ENCODE measurements around the gene CYP27B1. TPM values are rescaled to one million over a fixed set of nuclear protein-coding genes. Genes with fewer than 3 reads are reported as not detected.
"Not testable (repeated sequence)": the region's sequence is repeated elsewhere in the genome, so short reads cannot be mapped to it uniquely, and the experiment has no call there.

CYP27B1 gene
- total RNA-seq, 2 donors from 2014 or later: 0.14 to 0.91 TPM

GRCh38 chr12:57724003-57724935, 42.6 kb downstream of the CYP27B1 start:
- no peak for TF ChIP-seq POLR2AphosphoS5 (IDR thresholded peaks at IDR 0.05)
- no peak for TF ChIP-seq CTCF (IDR thresholded peaks at IDR 0.05)
- TF ChIP-seq POLR2A (IDR thresholded peaks at IDR 0.05): no peak
- 83% methylated on average over 12 of the region's 12 CpGs for WGBS
- H3K9me3 ChIP-seq: no peaks in the 10 kb centered on the region
- peaks cover under 1 to 12% of the 10 kb centered on the region in 2 donors for H3K36me3 ChIP-seq
- no peak overlapping the region for H3K27ac ChIP-seq
- H3K4me3 ChIP-seq: no peak overlapping the region
- no peak for DNase-seq (ENCODE audit: low spot score)
- intact Hi-C loops (cut with DNase I): no loop called here
- no peaks in the 10 kb centered on the region for H3K27me3 ChIP-seq (replicated peaks; ENCODE audit: insufficient read depth)
- H3K4me1 ChIP-seq (replicated peaks): no peaks in the 10 kb centered on the region

GRCh38 chr12:57723630-57723962, 43.3 kb downstream of the CYP27B1 start:
- TF ChIP-seq POLR2A (IDR thresholded peaks at IDR 0.05) (no peak), CTCF (IDR thresholded peaks at IDR 0.05) (no peak), POLR2AphosphoS5 (IDR thresholded peaks at IDR 0.05) (no peak)
- Histone ChIP-seq H3K27ac (no peak overlapping the region), H3K4me3 (no peak overlapping the region), H3K9me3 (no peaks in the 10 kb centered on the region), H3K4me1 (replicated peaks) (no peaks in the 10 kb centered on the region), H3K27me3 (replicated peaks; ENCODE audit: insufficient read depth) (no peaks in the 10 kb centered on the region), H3K36me3 (peaks cover 7 to 17% of the 10 kb centered on the region in 2 donors)
- WGBS: 68% methylated on average over 2 of the region's 2 CpGs
- no peak for DNase-seq (ENCODE audit: low spot score)
- intact Hi-C loops (cut with DNase I): no loop called here

- Histone ChIP-seq H3K27me3 (replicated peaks; ENCODE audit: insufficient read depth) (no peaks in the 10 kb centered on the region), H3K36me3 (peaks cover 7 to 17% of the 10 kb centered on the region in 2 donors), H3K27ac (no peak overlapping the region), H3K4me1 (replicated peaks) (no peaks in the 10 kb centered on the region), H3K9me3 (no peaks in the 10 kb centered on the region), H3K4me3 (no peak overlapping the region)
- WGBS: 64% methylated on average over 11 of the region's 11 CpGs
- DNase-seq (ENCODE audit: low spot score): no peak
- TF ChIP-seq POLR2A (IDR thresholded peaks at IDR 0.05) (no peak), POLR2AphosphoS5 (IDR thresholded peaks at IDR 0.05) (no peak), CTCF (IDR thresholded peaks at IDR 0.05) (no peak)
- intact Hi-C loops (cut with DNase I): no loop called here
Observed at GRCh38 chr12:57722716-57723629, 43.9 kb downstream of the CYP27B1 start.

- peaks cover 7 to 17% of the 10 kb centered on the region in 2 donors for H3K36me3 ChIP-seq
- H3K27me3 ChIP-seq (replicated peaks; ENCODE audit: insufficient read depth); H3K4me3 ChIP-seq; H3K9me3 ChIP-seq; H3K27ac ChIP-seq; intact Hi-C loops (cut with DNase I); DNase-seq (ENCODE audit: low spot score); H3K4me1 ChIP-seq (replicated peaks): not testable (repeated sequence)
- 89% methylated on average over 16 of the region's 16 CpGs for WGBS
Observed at GRCh38 chr12:57721846-57722608, 44.9 kb downstream of the CYP27B1 start.
